Embryonic facial prominence (tissue), 1 donor: ENCODE results near the gene ARID1B.

ENCODE experiments used
- DNase-seq: peaks from one replicate; pipeline ENCODE4 v3.0.0-alpha.2; 2016; ENCODE audit errors: extremely low spot score

Gene ARID1B

DNA sequence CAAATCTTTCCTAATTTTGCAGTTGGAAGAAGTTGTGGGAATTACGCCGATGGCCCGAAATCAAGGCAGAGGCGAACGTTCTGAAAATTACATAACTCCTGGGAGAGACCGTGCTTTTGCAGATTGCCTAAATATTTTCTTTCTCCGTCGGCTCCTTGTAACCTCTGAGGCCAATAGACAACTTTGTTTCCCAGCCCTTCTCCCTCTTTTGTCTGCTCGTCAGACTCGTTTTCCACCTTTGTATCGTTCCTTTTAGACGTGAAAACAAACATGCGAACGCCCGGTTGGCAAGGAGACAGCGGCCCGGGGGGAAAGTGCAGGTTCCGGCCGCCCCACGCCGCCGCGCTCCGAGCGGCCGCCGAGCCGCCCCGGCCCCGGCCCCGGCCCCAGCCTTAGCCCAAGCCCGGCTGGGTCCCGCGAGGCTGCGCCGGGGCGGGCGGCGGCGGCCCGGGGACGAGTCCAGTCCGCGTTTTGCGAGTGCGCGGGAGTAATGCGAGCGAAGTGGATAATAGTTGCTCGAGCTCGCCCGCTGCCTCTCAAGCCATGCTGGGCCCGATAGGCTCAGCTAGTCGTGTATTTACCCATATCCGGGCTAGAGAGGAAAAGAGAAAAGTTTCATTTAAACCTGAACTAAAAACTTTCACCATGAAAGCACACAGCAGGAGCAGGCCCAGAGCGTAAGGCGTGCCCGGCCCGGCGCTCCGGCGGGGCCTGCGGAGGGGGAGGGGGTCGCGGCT, at the start of gene ARID1B:
ARID1B (plus strand) TSS at position 539 of the 737 bp plus-strand sequence. CDS start 303 bp downstream, outside the sequence.
- DNase-seq: peak; percentile 46

GRCh38 chr6:156727715-156728385, 49.3 kb upstream of the ARID1B start:
- no peak for DNase-seq

DNA sequence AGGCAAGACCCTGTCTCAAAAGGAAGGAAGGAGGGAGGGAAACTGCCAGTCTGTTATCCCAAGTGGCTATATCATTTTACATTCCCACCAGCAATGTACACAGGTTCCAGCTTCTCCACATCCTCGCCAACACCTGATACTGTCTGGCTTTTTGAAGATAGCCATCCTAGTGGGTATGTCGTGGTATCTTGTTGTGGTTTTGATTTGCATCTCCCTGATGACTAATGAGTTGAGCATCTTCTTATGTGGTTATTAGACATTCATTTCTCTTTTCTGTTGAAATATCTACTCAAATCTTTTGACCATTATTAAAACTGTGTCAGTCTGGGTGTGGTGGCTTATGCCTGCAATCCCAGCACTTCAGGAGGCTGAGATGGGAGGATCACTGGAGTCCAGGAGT, 47.9 kb upstream of the ARID1B start:
- no peak for DNase-seq

DNA sequence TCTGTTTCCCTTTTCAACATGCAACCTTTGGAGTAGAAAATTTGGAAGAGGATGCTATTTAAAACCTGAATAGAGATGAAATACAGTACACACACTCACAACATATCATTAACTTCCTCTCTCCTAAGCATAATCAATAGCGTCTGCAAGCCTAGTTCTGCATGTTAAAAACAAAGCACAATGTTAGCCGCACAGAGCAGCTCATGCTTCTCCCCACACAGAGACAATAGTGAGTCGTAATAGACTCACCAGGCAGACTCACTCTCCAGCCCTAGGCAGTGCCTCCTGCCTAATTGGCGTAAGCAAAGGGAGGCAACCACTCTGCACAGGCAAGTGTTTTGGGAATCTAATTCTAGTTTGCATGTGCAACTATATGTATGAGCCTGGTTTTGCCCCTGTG, 45.8 kb upstream of the ARID1B start:
- DNase-seq: no peak

DNA sequence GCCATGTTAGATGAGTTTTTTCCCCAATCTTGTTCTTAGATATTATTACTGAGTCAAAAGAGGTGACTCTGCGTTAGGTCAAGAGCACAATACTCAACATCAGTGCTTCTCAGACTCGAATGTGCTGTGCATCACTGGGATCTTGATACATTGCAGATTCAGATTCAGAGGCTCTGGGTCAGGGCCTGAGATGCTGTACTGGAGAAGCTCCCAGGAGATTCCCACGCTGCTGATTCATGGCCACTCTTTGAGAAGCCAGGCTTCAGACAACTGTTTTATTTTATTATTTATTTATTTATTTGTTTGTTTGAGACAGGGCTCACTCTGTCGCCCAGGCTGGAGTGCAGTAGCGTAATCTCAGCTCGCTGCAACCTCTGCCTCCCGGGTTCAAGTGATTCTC, 41.4 kb upstream of the ARID1B start:
- no peak for DNase-seq

DNA sequence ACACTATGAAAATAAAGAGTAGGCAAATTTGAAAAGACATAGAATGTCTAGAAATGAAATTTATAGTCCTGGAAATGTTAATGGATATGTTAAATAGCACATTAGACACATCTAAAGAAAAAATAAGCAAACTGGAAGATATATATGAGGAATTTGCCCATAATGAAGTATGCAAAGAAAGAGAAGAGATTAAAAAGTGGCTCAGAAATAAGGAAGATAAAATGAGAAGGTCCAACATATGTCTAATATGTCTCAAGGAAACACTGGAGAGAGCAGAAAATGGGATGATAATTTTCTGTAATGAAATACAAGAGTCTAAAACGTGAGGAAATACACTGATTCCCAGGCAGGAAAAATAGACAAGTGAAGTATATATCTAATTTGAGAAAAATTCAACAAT, 36.6 kb upstream of the ARID1B start:
- DNase-seq: no peak

GRCh38 chr6:156741287-156742073, 35.7 kb upstream of the ARID1B start:
- no peak for DNase-seq

DNA sequence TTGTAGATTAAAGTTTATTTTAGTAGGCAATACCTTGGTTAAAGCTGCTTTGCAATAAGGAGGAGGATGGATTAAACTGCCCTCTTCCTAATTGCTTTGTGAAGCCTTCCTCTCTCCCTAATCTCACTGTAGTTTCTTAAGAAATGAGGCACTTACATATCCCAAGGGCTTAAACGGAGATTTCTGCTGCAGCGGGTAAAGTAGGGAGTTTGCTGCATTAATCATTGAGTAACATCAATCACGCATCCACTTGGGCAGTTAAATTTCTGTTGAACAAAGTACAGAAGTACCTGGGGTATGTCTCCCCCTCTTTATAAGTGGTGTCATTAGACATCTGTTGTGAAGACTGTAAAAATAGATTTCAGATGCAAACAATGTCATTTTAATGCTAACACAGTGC, 29.5 kb upstream of the ARID1B start:
- no peak for DNase-seq

DNA sequence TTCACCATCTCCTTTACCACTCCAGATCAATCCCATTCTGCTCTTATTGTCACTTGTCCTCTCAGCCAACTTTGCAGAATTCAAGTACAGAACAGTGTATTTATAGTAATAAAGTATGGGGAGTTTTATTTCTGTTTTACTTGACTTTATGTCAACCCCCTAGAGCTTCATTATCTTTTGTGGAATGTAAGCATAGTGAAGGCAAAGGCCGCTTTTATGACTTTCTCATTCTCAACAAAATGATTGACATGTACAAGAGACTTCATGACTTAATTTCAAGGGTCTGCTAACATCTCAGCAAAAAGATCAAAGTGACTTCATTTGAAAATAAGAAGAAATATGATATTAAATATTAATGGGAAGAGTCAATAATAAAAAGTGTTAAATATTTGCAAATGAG, 28.7 kb upstream of the ARID1B start:
- DNase-seq: no peak

- DNase-seq: no peak
These were observed 24.4 kb upstream of the ARID1B start for GRCh38 chr6:156752666-156753301.

GRCh38 chr6:156756630-156757610, 20.3 kb upstream of the ARID1B start:
- no peak for DNase-seq

DNA sequence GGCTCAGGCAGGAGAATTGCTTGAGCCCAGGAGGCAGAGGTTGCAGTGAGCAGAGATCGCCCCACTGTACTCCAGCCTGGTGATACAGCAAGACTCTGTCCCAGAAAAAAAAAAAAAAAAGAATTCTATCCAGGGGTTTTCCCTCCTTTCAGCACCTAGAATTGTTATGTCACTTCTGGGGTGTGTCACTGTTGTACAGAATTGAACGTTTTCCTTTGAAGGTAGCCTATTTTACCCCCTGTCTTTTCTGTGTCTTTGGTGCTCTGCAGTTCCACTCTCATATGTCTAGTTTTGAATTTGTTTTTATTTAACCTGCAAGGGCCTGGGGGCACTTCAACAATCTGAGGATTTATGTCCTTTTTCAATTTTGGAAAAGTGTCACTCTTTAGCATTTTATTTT, 19.3 kb upstream of the ARID1B start:
- DNase-seq: no peak

DNA sequence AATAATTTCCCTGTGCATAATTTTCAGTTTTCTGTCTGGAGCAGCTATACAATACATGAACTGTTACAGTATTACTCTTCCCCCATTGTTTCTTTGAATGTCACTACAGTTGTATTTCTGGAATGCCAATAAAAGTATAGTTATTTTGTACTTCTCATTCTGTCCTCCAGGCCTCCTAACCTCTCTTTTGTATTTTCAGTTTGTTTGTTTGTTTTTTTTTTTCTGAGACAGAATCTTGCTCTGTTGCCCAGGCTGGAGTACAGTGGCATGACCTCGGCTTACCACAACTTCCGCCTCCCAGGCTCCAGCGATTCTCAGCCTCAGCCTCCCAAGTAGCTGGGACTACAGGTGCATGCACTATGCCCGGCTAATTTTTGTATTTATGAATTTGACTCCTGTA, 16.8 kb upstream of the ARID1B start:
- DNase-seq: no peak

- DNase-seq: no peak
These were observed 14.6 kb upstream of the ARID1B start for GRCh38 chr6:156762547-156762946.

DNA sequence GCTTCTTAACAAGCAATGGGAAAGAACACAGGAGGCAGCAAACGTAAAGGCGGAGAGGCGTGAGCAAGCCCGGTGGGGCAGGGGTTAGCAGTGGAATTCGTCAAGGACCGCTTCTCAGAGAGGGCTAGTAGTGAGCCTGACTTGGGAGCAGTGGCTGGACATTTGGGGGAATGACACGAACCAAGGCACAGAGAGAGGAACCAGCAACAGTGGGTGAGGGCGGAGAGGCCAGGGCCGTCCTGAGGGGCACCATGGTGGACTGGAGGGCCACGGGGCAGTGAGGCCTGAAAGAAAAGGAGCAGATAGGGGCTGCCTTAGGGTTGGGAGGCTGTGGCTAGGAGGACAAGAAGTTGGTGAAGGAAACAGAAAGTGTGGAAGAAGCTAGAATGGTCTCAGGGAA, 12.1 kb upstream of the ARID1B start:
- no peak for DNase-seq

- no peak for DNase-seq
These were observed 9.3 kb upstream of the ARID1B start for GRCh38 chr6:156767603-156768467.

GRCh38 chr6:156771047-156771446, 6.1 kb upstream of the ARID1B start:
- no peak for DNase-seq

- DNase-seq: no peak
These were observed 5.4 kb upstream of the ARID1B start for GRCh38 chr6:156771761-156772160.

DNA sequence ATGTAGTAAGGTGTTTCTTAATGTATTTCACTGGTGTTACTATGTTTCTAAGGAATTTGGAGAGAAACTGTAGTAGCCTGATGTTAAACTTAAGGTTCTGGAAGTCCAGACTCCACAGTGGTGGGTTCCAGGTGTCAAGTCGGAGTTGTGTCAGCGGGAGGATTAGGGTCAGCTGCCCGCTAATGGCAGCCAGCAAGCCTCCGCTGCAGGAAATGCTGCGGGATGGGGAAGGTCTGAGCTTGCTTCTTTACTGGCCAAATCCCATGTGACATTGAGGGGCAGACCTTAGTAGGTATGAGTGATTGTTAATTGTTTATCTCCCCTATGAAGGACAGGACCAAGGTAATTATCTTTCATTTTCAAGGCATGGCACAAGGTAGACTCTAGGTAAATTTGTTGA, 3.7 kb upstream of the ARID1B start:
- DNase-seq: no peak
